Type B pancreatic cell (in vitro differentiated cells): ENCODE data around the gene GPC5. TPM values are rescaled to one million over a fixed set of nuclear protein-coding genes. Genes with fewer than 3 reads are reported as not detected.

Experiments
- DNase-seq: peaks from one replicate; pipeline ENCODE4 v3.0.0; 2021; ENCODE audit warnings: mixed read lengths; ENCODE audit not compliant: unreplicated experiment; ENCODE audit errors: extremely low spot score
- H3K27ac Mint-ChIP-seq: 2 replicates; pipeline ENCODE4 v1.8.0; 2021; ENCODE audit warnings: mild to moderate bottlenecking, mixed read lengths
- H3K27me3 Mint-ChIP-seq: 2 replicates; pipeline ENCODE4 v1.8.0; 2021; ENCODE audit warnings: mixed read lengths
- H3K36me3 Mint-ChIP-seq: 2 replicates; pipeline ENCODE4 v1.8.0; 2021; ENCODE audit warnings: mixed read lengths
- H3K4me1 Mint-ChIP-seq: one replicate; pipeline ENCODE4 v1.8.0; 2021; ENCODE audit warnings: mixed read lengths; ENCODE audit not compliant: unreplicated experiment
- H3K4me3 Mint-ChIP-seq: 2 replicates; pipeline ENCODE4 v1.8.0; 2021; ENCODE audit warnings: mild to moderate bottlenecking, mixed read lengths
- H3K9me3 Mint-ChIP-seq: 2 replicates; pipeline ENCODE4 v1.8.0; 2021; ENCODE audit warnings: mixed read lengths
- CTCF ChIP-seq: fragments of 200-600 bp; sonication (generic); conservative IDR thresholded peaks from 2 replicates; pipeline ENCODE4 v1.5.0; 2021; ENCODE audit warnings: antibody characterized with exemption, mild to moderate bottlenecking
- total RNA-seq: library from RNA; stranded (reverse); gene quantifications from 2 replicates; pipeline ENCODE4 v1.2.1, GENCODE V29; 2021; ENCODE audit warnings: low replicate concordance

Gene GPC5
- total RNA-seq, 1 donor from 2014 or later: 2.8 TPM

GRCh38 chr13:92578358-92578757 is 1179.9 kb downstream of the GPC5 start:
- Mint-ChIP-seq H3K27ac (no peak overlapping the region), H3K4me1 (no peaks in the 10 kb centered on the region), H3K4me3 (no peak overlapping the region), H3K36me3 (no peaks in the 10 kb centered on the region), H3K27me3 (no peaks in the 10 kb centered on the region), H3K9me3 (peaks cover 8% of the 10 kb centered on the region)
- no peak for DNase-seq
- TF ChIP-seq CTCF: no peak

- peaks cover 10% of the 10 kb centered on the region for H3K9me3 Mint-ChIP-seq
- no peak overlapping the region for H3K27ac Mint-ChIP-seq
- H3K27me3 Mint-ChIP-seq: no peaks in the 10 kb centered on the region
- no peaks in the 10 kb centered on the region for H3K4me1 Mint-ChIP-seq
- no peaks in the 10 kb centered on the region for H3K36me3 Mint-ChIP-seq
- no peak overlapping the region for H3K4me3 Mint-ChIP-seq
- no peak for TF ChIP-seq CTCF
- no peak for DNase-seq
These were observed 1191.5 kb downstream of the GPC5 start for GRCh38 chr13:92589955-92590354.

GRCh38 chr13:92590503-92590908 is 1192.1 kb downstream of the GPC5 start:
- Mint-ChIP-seq H3K27ac (no peak overlapping the region), H3K36me3 (no peaks in the 10 kb centered on the region), H3K4me3 (no peak overlapping the region), H3K4me1 (no peaks in the 10 kb centered on the region), H3K9me3 (peaks cover 10% of the 10 kb centered on the region), H3K27me3 (no peaks in the 10 kb centered on the region)
- no peak for TF ChIP-seq CTCF
- DNase-seq: no peak

- Mint-ChIP-seq H3K4me3 (no peak overlapping the region), H3K27ac (no peak overlapping the region), H3K27me3 (no peaks in the 10 kb centered on the region), H3K4me1 (no peaks in the 10 kb centered on the region), H3K9me3 (peaks cover 10% of the 10 kb centered on the region), H3K36me3 (no peaks in the 10 kb centered on the region)
- DNase-seq: no peak
- TF ChIP-seq CTCF: no peak
These were observed 1192.7 kb downstream of the GPC5 start for GRCh38 chr13:92591117-92591516.

- Mint-ChIP-seq H3K27me3 (no peaks in the 10 kb centered on the region), H3K36me3 (no peaks in the 10 kb centered on the region), H3K4me1 (no peaks in the 10 kb centered on the region), H3K27ac (no peak overlapping the region), H3K9me3 (peaks cover 10% of the 10 kb centered on the region), H3K4me3 (no peak overlapping the region)
- DNase-seq: no peak
- no peak for TF ChIP-seq CTCF
These were observed 1194.3 kb downstream of the GPC5 start for GRCh38 chr13:92592757-92593156.

- H3K36me3 Mint-ChIP-seq: no peaks in the 10 kb centered on the region
- no peak for DNase-seq
- H3K27me3 Mint-ChIP-seq: no peaks in the 10 kb centered on the region
- H3K27ac Mint-ChIP-seq: no peak overlapping the region
- H3K4me1 Mint-ChIP-seq: no peaks in the 10 kb centered on the region
- TF ChIP-seq CTCF: no peak
- H3K4me3 Mint-ChIP-seq: no peak overlapping the region
- H3K9me3 Mint-ChIP-seq: peaks cover 5% of the 10 kb centered on the region
These were observed 1204.1 kb downstream of the GPC5 start for GRCh38 chr13:92602560-92602959.
